Fibroblast of lung (primary cell): Measurements from ENCODE around the gene OLFML3.

ENCODE experiments used
- CTCF ChIP-seq, 2 donors: IDR thresholded peaks in 1 of 2; conservative IDR thresholded peaks in 1 of 2; 1 replicate in 1 of 2; 2 replicates in 1 of 2; pipeline ENCODE4 v1.5.1; 2011 to 2012; ENCODE audit warnings: low read length in 2 of 2, control low read depth in 1 of 2, inconsistent platforms in 1 of 2, low read depth in 1 of 2, mild to moderate bottlenecking in 1 of 2
- EZH2 ChIP-seq: IDR thresholded peaks from 2 replicates; pipeline ENCODE4 v1.5.1; 2012; ENCODE audit warnings: low read length, control low read depth, mild to moderate bottlenecking; ENCODE audit errors: missing control alignments

GRCh38 chr1:113958691-113959090 is 20.6 kb upstream of the OLFML3 start:
- no peak for TF ChIP-seq CTCF (conservative IDR thresholded peaks at IDR 0.05 in 1 of 2, IDR thresholded peaks at IDR 0.05 in 1 of 2; ENCODE audit: low read depth in 1 of 2, low read length in 2 of 2)
- TF ChIP-seq EZH2: no peak
